ENCODE data around the gene TICRR.

Gene TICRR

GRCh38 chr15:89648106-89649012 is 73.1 kb downstream of the TICRR start:
- H3K4me3 ChIP-seq (ENCODE audit: low read depth, low read length): no peak overlapping the region
- DNase-seq (ENCODE audit: low read depth): no peak

- DNase-seq (ENCODE audit: low read depth): no peak
- no peak overlapping the region for H3K4me3 ChIP-seq (ENCODE audit: low read depth, low read length)
Observed at GRCh38 chr15:89649013-89649625, 73.8 kb downstream of the TICRR start.

GRCh38 chr15:89649716-89650115 is 74.4 kb downstream of the TICRR start:
- no peak overlapping the region for H3K4me3 ChIP-seq (ENCODE audit: low read depth, low read length)
- DNase-seq (ENCODE audit: low read depth): no peak

GRCh38 chr15:89652131-89652530 is 76.9 kb downstream of the TICRR start:
- no peak overlapping the region for H3K4me3 ChIP-seq (ENCODE audit: low read depth, low read length)
- DNase-seq (ENCODE audit: low read depth): no peak

- DNase-seq (ENCODE audit: low read depth): no peak
- H3K4me3 ChIP-seq (ENCODE audit: low read depth, low read length): no peak overlapping the region
Observed at GRCh38 chr15:89652666-89653065, 77.4 kb downstream of the TICRR start.

GRCh38 chr15:89653578-89653977 is 78.3 kb downstream of the TICRR start:
- DNase-seq (ENCODE audit: low read depth): no peak
- H3K4me3 ChIP-seq (ENCODE audit: low read depth, low read length): no peak overlapping the region

GRCh38 chr15:89654301-89654761 is 79.1 kb downstream of the TICRR start:
- no peak for DNase-seq (ENCODE audit: low read depth)

GRCh38 chr15:89654847-89655805 is 79.9 kb downstream of the TICRR start, which contains the start of gene KIF7:
Gene KIF7, minus strand, starts transcription at chr15:89655467. Its CDS starts 2,537 bp downstream, at chr15:89652930.
- H3K4me3 ChIP-seq (ENCODE audit: low read depth, low read length): peak within 1 kb of the TSS; percentile 70
- no peak for DNase-seq (ENCODE audit: low read depth)

More at GRCh38 chr15:89654301-89654761, 79.1 kb downstream of the TICRR start:
- peak overlapping the region; percentile 70 for H3K4me3 ChIP-seq (ENCODE audit: low read depth, low read length)

GRCh38 chr15:89656116-89656815 is 81.0 kb downstream of the TICRR start:
- H3K4me3 ChIP-seq (ENCODE audit: low read depth, low read length): no peak overlapping the region
- DNase-seq (ENCODE audit: low read depth): no peak

GRCh38 chr15:89657686-89658200 is 82.5 kb downstream of the TICRR start:
- DNase-seq (ENCODE audit: low read depth): no peak
- H3K4me3 ChIP-seq (ENCODE audit: low read depth, low read length): no peak overlapping the region

- no peak for DNase-seq (ENCODE audit: low read depth)
- H3K4me3 ChIP-seq (ENCODE audit: low read depth, low read length): no peak overlapping the region
Observed at GRCh38 chr15:89659295-89659694, 84.0 kb downstream of the TICRR start.

- no peak overlapping the region for H3K4me3 ChIP-seq (ENCODE audit: low read depth, low read length)
- no peak for DNase-seq (ENCODE audit: low read depth)
Observed at GRCh38 chr15:89660556-89660955, 85.3 kb downstream of the TICRR start.

GRCh38 chr15:89662893-89663626 is 87.8 kb downstream of the TICRR start:
- H3K4me3 ChIP-seq (ENCODE audit: low read depth, low read length): peak overlapping the region; percentile 30
- peak; percentile 80 for DNase-seq (ENCODE audit: low read depth)

GRCh38 chr15:89664441-89665350 is 89.4 kb downstream of the TICRR start:
- DNase-seq (ENCODE audit: low read depth): no peak
- peak overlapping the region; percentile 40 for H3K4me3 ChIP-seq (ENCODE audit: low read depth, low read length)

GRCh38 chr15:89665449-89666181 is 90.3 kb downstream of the TICRR start:
- DNase-seq (ENCODE audit: low read depth): no peak
- peak overlapping the region; percentile 40 for H3K4me3 ChIP-seq (ENCODE audit: low read depth, low read length)

GRCh38 chr15:89666184-89666857 is 91.1 kb downstream of the TICRR start:
- no peak for DNase-seq (ENCODE audit: low read depth)
- peak overlapping the region; percentile 23 for H3K4me3 ChIP-seq (ENCODE audit: low read depth, low read length)

All from skeletal muscle cell (primary cell).